Activated naive CD4-positive, alpha-beta T cell treated with anti-CD3 and anti-CD28 coated beads, Interleukin-2, amount 50 U/mL, for 24 hours (primary cell): ENCODE data around the gene MCEMP1.

Experiments
- H3K27ac Mint-ChIP-seq: one replicate; pipeline ENCODE4 v1.8.0; 2021; ENCODE audit warnings: mild to moderate bottlenecking, mixed read lengths
- H3K27me3 Mint-ChIP-seq: one replicate; pipeline ENCODE4 v1.8.0; 2021; ENCODE audit warnings: mixed read lengths
- H3K36me3 Mint-ChIP-seq: one replicate; pipeline ENCODE4 v1.8.0; 2021; ENCODE audit warnings: mixed read lengths
- H3K4me1 Mint-ChIP-seq: one replicate; pipeline ENCODE4 v1.8.0; 2021; ENCODE audit warnings: mixed read lengths
- H3K4me3 Mint-ChIP-seq: one replicate; pipeline ENCODE4 v1.8.0; 2021; ENCODE audit warnings: mild to moderate bottlenecking, mixed read lengths
- H3K9me3 Mint-ChIP-seq: one replicate; pipeline ENCODE4 v1.8.0; 2021; ENCODE audit warnings: mixed read lengths

MCEMP1 gene

GRCh38 chr19:7677669-7678311 lies 900 bp downstream of the MCEMP1 start:
- H3K4me3 Mint-ChIP-seq: peak overlapping the region; percentile 31
- H3K9me3 Mint-ChIP-seq: no peaks in the 10 kb centered on the region
- H3K27me3 Mint-ChIP-seq: peaks cover 11% of the 10 kb centered on the region
- peaks cover 56% of the 10 kb centered on the region for H3K4me1 Mint-ChIP-seq
- no peaks in the 10 kb centered on the region for H3K36me3 Mint-ChIP-seq
- peak overlapping the region; percentile 67 for H3K27ac Mint-ChIP-seq

- Mint-ChIP-seq H3K4me1 (peaks cover 55% of the 10 kb centered on the region), H3K9me3 (no peaks in the 10 kb centered on the region), H3K4me3 (peak overlapping the region; percentile 56), H3K27ac (peak overlapping the region; percentile 92), H3K27me3 (peaks cover 8% of the 10 kb centered on the region), H3K36me3 (no peaks in the 10 kb centered on the region)
These were observed 2.3 kb downstream of the MCEMP1 start for GRCh38 chr19:7678971-7679751.

- Mint-ChIP-seq H3K4me3 (peak overlapping the region; percentile 69), H3K4me1 (peaks cover 49% of the 10 kb centered on the region), H3K36me3 (no peaks in the 10 kb centered on the region), H3K27me3 (peaks cover 8% of the 10 kb centered on the region), H3K27ac (peak overlapping the region; percentile 92), H3K9me3 (no peaks in the 10 kb centered on the region)
These were observed 3.1 kb downstream of the MCEMP1 start for GRCh38 chr19:7679771-7680605.

- Mint-ChIP-seq H3K9me3 (no peaks in the 10 kb centered on the region), H3K36me3 (no peaks in the 10 kb centered on the region), H3K4me1 (peaks cover 52% of the 10 kb centered on the region), H3K27ac (peak within 1 kb of the TSS; percentile 93), H3K27me3 (peaks cover 6% of the 10 kb centered on the region), H3K4me3 (peak within 1 kb of the TSS; percentile 90)
These were observed 3.9 kb downstream of the MCEMP1 start, which contains the start of gene TRAPPC5 for GRCh38 chr19:7680606-7681339. Gene TRAPPC5 (plus strand): TSS chr19:7680833. CDS start chr19:7682254, 1,421 bp downstream.

- H3K4me3 Mint-ChIP-seq: peak overlapping the region; percentile 90
- H3K4me1 Mint-ChIP-seq: peaks cover 50% of the 10 kb centered on the region
- peaks cover 4% of the 10 kb centered on the region for H3K27me3 Mint-ChIP-seq
- peak overlapping the region; percentile 93 for H3K27ac Mint-ChIP-seq
- no peaks in the 10 kb centered on the region for H3K9me3 Mint-ChIP-seq
- no peaks in the 10 kb centered on the region for H3K36me3 Mint-ChIP-seq
These were observed 4.7 kb downstream of the MCEMP1 start for GRCh38 chr19:7681340-7682174.

GRCh38 chr19:7682175-7682855 lies 5.4 kb downstream of the MCEMP1 start:
- Mint-ChIP-seq H3K36me3 (no peaks in the 10 kb centered on the region), H3K4me1 (peaks cover 43% of the 10 kb centered on the region), H3K4me3 (peak overlapping the region; percentile 90), H3K9me3 (no peaks in the 10 kb centered on the region), H3K27me3 (peaks cover 3% of the 10 kb centered on the region), H3K27ac (no peak overlapping the region)

GRCh38 chr19:7685546-7686445 lies 8.9 kb downstream of the MCEMP1 start:
- H3K9me3 Mint-ChIP-seq: no peaks in the 10 kb centered on the region
- H3K4me3 Mint-ChIP-seq: no peak overlapping the region
- no peaks in the 10 kb centered on the region for H3K36me3 Mint-ChIP-seq

GRCh38 chr19:7687177-7687576 lies 10.3 kb downstream of the MCEMP1 start:
- Mint-ChIP-seq H3K4me3 (no peak overlapping the region), H3K9me3 (no peaks in the 10 kb centered on the region), H3K4me1 (peaks cover 12% of the 10 kb centered on the region), H3K27ac (no peak overlapping the region), H3K36me3 (no peaks in the 10 kb centered on the region), H3K27me3 (no peaks in the 10 kb centered on the region)

More at GRCh38 chr19:7685546-7686445, 8.9 kb downstream of the MCEMP1 start:
- peaks cover 17% of the 10 kb centered on the region for H3K4me1 Mint-ChIP-seq
- H3K27ac Mint-ChIP-seq: no peak overlapping the region
- H3K27me3 Mint-ChIP-seq: no peaks in the 10 kb centered on the region

- Mint-ChIP-seq H3K27ac (no peak overlapping the region), H3K4me3 (no peak overlapping the region), H3K9me3 (no peaks in the 10 kb centered on the region), H3K27me3 (no peaks in the 10 kb centered on the region), H3K4me1 (peaks cover 8% of the 10 kb centered on the region), H3K36me3 (no peaks in the 10 kb centered on the region)
These were observed 12.3 kb downstream of the MCEMP1 start for GRCh38 chr19:7689165-7689564.

- Mint-ChIP-seq H3K27ac (no peak overlapping the region), H3K36me3 (no peaks in the 10 kb centered on the region), H3K4me1 (peaks cover 3% of the 10 kb centered on the region), H3K4me3 (no peak overlapping the region), H3K9me3 (no peaks in the 10 kb centered on the region), H3K27me3 (no peaks in the 10 kb centered on the region)
These were observed 13.9 kb downstream of the MCEMP1 start for GRCh38 chr19:7690779-7691258.

GRCh38 chr19:7691497-7691896 lies 14.6 kb downstream of the MCEMP1 start:
- Mint-ChIP-seq H3K9me3 (no peaks in the 10 kb centered on the region), H3K4me1 (no peaks in the 10 kb centered on the region), H3K36me3 (no peaks in the 10 kb centered on the region), H3K4me3 (no peak overlapping the region), H3K27ac (no peak overlapping the region), H3K27me3 (no peaks in the 10 kb centered on the region)

- H3K36me3 Mint-ChIP-seq: no peaks in the 10 kb centered on the region
- H3K27ac Mint-ChIP-seq: no peak overlapping the region
- H3K9me3 Mint-ChIP-seq: no peaks in the 10 kb centered on the region
- no peaks in the 10 kb centered on the region for H3K27me3 Mint-ChIP-seq
- no peaks in the 10 kb centered on the region for H3K4me1 Mint-ChIP-seq
- no peak overlapping the region for H3K4me3 Mint-ChIP-seq
These were observed 15.7 kb downstream of the MCEMP1 start for GRCh38 chr19:7692417-7693088.

GRCh38 chr19:7694499-7694898 lies 17.6 kb downstream of the MCEMP1 start:
- Mint-ChIP-seq H3K4me1 (peaks cover 8% of the 10 kb centered on the region), H3K36me3 (no peaks in the 10 kb centered on the region), H3K27ac (no peak overlapping the region), H3K27me3 (no peaks in the 10 kb centered on the region), H3K4me3 (no peak overlapping the region), H3K9me3 (no peaks in the 10 kb centered on the region)
